SK-N-MC (cell line): ENCODE data around the gene TSHZ1.

Experiments used
- DNase-seq: peaks from one replicate; pipeline ENCODE4 v3.0.0-alpha.2; 2011; ENCODE audit warnings: low read depth, low spot score
- H3K27ac ChIP-seq: fragments of 200-600 bp; sonication (generic); 2 replicates; pipeline ENCODE4 v1.5.1; 2016; ENCODE audit warnings: mixed run types
- H3K36me3 ChIP-seq: fragments of 200-600 bp; sonication (generic); 2 replicates; pipeline ENCODE4 v1.6.1; 2017; ENCODE audit warnings: antibody characterized with exemption, low read length, mixed read lengths; ENCODE audit not compliant: insufficient read depth
- H3K4me3 ChIP-seq: fragments of 200-600 bp; sonication (generic); 2 replicates; pipeline ENCODE4 v1.5.1; 2016
- H3K9ac ChIP-seq: fragments of 200-600 bp; sonication (generic); 2 replicates; pipeline ENCODE4 v1.8.0; 2017; ENCODE audit warnings: mixed run types, mixed read lengths; ENCODE audit not compliant: insufficient read length
- H3K9me3 ChIP-seq: fragments of 200-600 bp; sonication (generic); 2 replicates; pipeline ENCODE4 v1.6.1; 2017; ENCODE audit warnings: low read depth, mild to moderate bottlenecking, antibody characterized with exemption, low read length, moderate library complexity, mixed read lengths
- EZH2 ChIP-seq: fragments of 200-600 bp; sonication (generic); IDR thresholded peaks from one replicate; pipeline ENCODE4 v1.6.1; 2017; ENCODE audit warnings: antibody characterized with exemption
- FOXP2 ChIP-seq: optimal IDR thresholded peaks from 2 replicates; pipeline ENCODE3; 2011; ENCODE audit warnings: mild to moderate bottlenecking, moderate library complexity; ENCODE audit not compliant: insufficient read depth; ENCODE audit errors: extremely low read length, control extremely low read depth
- POLR2AphosphoS5 ChIP-seq: IDR thresholded peaks from 2 replicates; pipeline ENCODE4 v1.6.1; 2012; ENCODE audit warnings: mild to moderate bottlenecking, low read depth, low read length, borderline replicate concordance

The TSHZ1 gene

GRCh38 chr18:75275226-75275625 is 64.6 kb downstream of the TSHZ1 start:
- Histone ChIP-seq H3K9me3 (no peaks in the 10 kb centered on the region), H3K4me3 (no peak overlapping the region), H3K9ac (no peak overlapping the region), H3K36me3 (no peaks in the 10 kb centered on the region), H3K27ac (no peak overlapping the region)
- TF ChIP-seq EZH2: no peak
- no peak for TF ChIP-seq FOXP2
- no peak for TF ChIP-seq POLR2AphosphoS5
- no peak for DNase-seq

DNA sequence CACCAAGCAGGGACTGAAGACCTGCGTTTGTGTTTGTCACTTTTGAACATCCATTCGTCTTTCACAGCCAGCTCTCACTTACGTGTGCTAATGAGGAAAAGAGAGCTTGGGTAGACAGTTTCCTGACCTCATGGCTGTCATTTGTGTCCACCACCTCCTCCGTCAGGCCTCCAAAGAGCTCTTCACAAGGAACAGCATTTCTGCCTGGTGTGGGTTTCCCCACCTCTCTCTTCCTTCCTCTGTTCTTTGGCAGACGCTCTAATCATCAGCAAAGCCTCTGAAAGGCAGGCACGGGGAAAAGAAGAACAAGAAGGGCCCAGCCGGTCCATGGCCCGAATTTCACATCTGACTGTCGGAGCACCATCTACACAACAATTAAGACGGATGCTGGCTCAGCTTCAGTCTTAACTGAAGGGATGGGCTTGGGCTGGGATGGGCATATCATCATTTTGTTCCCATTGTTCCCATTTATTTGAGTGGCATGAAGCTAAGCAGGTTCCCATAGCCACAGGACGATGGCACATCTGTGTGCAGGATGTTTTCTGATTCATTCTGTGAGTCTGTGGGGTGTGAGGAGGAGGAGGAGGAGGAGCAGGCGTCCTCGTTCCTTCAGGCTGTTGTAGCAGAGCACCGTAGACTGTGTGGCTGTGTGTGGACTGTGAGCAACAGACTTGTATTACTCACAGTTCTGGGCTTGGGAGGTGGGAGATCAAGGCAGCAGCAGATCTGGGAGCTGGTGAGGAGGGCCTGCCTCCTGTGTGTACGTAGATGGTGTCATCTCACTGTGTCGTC is 66.4 kb downstream of the TSHZ1 start:
- no peak for TF ChIP-seq POLR2AphosphoS5
- no peak for TF ChIP-seq FOXP2
- TF ChIP-seq EZH2: no peak
- Histone ChIP-seq H3K36me3 (no peaks in the 10 kb centered on the region), H3K27ac (no peak overlapping the region), H3K9ac (no peak overlapping the region), H3K9me3 (no peaks in the 10 kb centered on the region), H3K4me3 (no peak overlapping the region)
- no peak for DNase-seq

DNA sequence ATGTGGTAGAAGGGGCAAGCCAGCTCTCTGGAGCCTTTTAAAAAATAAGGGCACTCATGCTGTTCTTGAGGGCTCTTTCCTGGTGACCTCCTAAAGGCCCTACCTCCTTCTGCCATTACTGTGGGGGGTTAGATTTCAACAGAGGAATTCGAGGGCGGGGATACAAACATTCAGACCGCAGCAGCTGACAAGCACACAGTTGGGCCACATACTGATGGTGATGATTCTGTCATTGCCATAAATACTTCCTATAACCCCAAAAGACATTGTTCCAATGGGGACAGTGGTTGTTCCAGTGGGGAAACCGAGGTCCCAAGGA is 67.0 kb downstream of the TSHZ1 start:
- H3K4me3 ChIP-seq: no peak overlapping the region
- H3K27ac ChIP-seq: no peak overlapping the region
- no peak for TF ChIP-seq FOXP2
- no peaks in the 10 kb centered on the region for H3K36me3 ChIP-seq
- DNase-seq: no peak
- H3K9me3 ChIP-seq: no peaks in the 10 kb centered on the region
- H3K9ac ChIP-seq: no peak overlapping the region

- TF ChIP-seq FOXP2 (no peak), EZH2 (no peak), POLR2AphosphoS5 (no peak)
- Histone ChIP-seq H3K4me3 (no peak overlapping the region), H3K9ac (no peak overlapping the region), H3K36me3 (no peaks in the 10 kb centered on the region), H3K27ac (no peak overlapping the region), H3K9me3 (no peaks in the 10 kb centered on the region)
- DNase-seq: no peak
Observed at GRCh38 chr18:75279381-75279780, 68.8 kb downstream of the TSHZ1 start.

DNA sequence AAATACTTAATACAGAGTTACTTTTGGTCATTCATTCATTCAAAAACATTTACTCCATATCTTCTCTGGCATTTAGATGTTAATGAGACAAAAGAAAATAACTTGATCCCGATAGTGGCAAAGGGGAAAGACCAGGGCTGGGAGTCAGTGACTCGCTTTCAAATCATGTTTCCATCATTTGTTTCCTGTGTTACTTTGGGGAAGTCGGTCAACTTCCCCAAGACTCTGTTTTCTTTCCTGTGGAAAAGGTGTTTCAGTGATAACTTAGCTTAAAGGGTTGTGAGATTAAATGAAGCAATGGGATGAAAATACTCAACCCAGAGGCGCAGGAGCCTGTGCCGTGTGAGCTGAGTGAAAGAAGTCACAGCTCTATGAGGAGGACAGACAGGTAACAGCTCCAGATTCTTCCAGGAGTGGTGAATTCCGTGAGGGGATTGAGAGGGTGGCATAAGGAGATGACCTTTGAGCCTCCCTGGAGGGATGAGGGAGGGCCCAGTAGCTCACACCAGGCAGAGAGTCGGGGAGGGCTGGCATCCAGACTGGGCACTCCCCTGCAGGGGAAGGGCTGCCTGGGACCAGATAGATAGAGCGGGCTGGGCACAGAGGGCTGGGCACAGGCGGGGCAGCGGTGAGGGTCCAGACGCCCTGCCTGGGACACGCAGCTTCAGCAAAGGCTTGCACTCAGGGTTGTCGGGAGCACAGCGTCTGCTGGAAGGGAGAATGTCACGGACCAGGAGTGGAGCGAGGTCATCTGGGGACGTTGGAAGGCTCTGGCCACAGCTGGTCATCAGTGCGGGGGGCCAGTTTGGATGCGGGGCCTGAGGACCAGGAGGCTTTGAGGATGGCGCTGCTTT is 70.1 kb downstream of the TSHZ1 start:
- Histone ChIP-seq H3K27ac (no peak overlapping the region), H3K36me3 (no peaks in the 10 kb centered on the region)
- TF ChIP-seq FOXP2 (no peak), EZH2 (no peak), POLR2AphosphoS5 (no peak)

DNA sequence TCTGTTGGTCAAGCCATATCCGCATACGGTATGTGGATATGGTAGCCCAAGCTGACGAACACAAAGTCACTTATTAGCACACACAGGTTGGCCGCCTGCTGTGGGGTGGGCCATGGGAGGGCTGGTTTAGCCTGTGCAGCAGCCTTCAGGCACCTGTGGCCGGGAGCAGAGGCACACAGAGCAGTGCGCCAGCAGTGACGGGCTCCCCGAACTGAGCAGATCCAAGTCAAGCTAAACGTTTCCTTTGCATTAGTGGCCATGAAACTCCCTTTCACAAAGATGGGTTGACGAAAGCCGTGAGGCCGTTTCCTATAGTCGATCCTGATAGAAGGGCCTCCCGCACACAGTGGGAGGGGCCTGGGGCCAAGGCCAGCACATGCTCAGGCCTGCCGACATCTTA is 72.1 kb downstream of the TSHZ1 start:
- TF ChIP-seq EZH2 (no peak), POLR2AphosphoS5 (no peak), FOXP2 (no peak)
- DNase-seq: no peak
- H3K27ac ChIP-seq: no peak overlapping the region

More for the DNA sequence above, 70.1 kb downstream of the TSHZ1 start:
- no peak for DNase-seq
- no peak overlapping the region for H3K4me3 ChIP-seq
- no peaks in the 10 kb centered on the region for H3K9me3 ChIP-seq
- no peak overlapping the region for H3K9ac ChIP-seq

DNA sequence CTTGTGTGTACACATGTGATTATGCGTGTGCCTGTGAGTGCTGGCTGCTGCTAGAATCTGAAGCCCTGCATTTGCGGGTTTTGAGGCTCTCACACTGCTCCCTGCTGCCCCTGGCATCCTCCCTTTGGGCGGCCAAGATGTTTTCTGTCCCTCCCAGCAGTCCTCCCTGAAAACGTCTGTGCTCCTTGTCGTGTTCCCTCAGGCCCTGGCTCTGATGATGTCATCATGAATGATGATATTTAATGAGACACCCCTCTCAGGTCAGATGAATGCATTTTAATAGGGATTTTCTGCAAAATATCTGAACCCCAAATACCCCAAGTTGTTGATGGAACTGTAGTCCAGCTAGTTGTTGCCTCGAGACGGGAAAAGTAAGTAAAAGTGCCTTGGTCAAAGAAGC is 73.1 kb downstream of the TSHZ1 start:
- Histone ChIP-seq H3K9me3 (no peaks in the 10 kb centered on the region), H3K36me3 (no peaks in the 10 kb centered on the region), H3K9ac (no peak overlapping the region), H3K4me3 (no peak overlapping the region), H3K27ac (no peak overlapping the region)
- DNase-seq: no peak
- TF ChIP-seq FOXP2 (no peak), POLR2AphosphoS5 (no peak), EZH2 (no peak)

More for the DNA sequence above, 72.1 kb downstream of the TSHZ1 start:
- Histone ChIP-seq H3K4me3 (no peak overlapping the region), H3K9ac (no peak overlapping the region), H3K36me3 (no peaks in the 10 kb centered on the region), H3K9me3 (no peaks in the 10 kb centered on the region)

- H3K9ac ChIP-seq: no peak overlapping the region
- no peaks in the 10 kb centered on the region for H3K36me3 ChIP-seq
- no peak overlapping the region for H3K4me3 ChIP-seq
- DNase-seq: no peak
- TF ChIP-seq EZH2 (no peak), POLR2AphosphoS5 (no peak), FOXP2 (no peak)
- no peaks in the 10 kb centered on the region for H3K9me3 ChIP-seq
- H3K27ac ChIP-seq: no peak overlapping the region
Observed at GRCh38 chr18:75284566-75284965, 74.0 kb downstream of the TSHZ1 start.
